HG02798 (cell line): Measurements from ENCODE around the gene MED27.
A peak's percentile ranks its signal among the peaks of the same experiment; 100 is the strongest.
"Not testable (repeated sequence)": the region's sequence is repeated elsewhere in the genome, so short reads cannot be mapped to it uniquely, and the experiment has no call there.

Experiments used
- ATAC-seq: cut with Tn5 transposase; IDR thresholded peaks from one replicate; pipeline ENCODE4 v1.9.1; 2021; ENCODE audit warnings: mild to moderate bottlenecking; ENCODE audit not compliant: unreplicated experiment, poor library complexity

MED27 gene

DNA sequence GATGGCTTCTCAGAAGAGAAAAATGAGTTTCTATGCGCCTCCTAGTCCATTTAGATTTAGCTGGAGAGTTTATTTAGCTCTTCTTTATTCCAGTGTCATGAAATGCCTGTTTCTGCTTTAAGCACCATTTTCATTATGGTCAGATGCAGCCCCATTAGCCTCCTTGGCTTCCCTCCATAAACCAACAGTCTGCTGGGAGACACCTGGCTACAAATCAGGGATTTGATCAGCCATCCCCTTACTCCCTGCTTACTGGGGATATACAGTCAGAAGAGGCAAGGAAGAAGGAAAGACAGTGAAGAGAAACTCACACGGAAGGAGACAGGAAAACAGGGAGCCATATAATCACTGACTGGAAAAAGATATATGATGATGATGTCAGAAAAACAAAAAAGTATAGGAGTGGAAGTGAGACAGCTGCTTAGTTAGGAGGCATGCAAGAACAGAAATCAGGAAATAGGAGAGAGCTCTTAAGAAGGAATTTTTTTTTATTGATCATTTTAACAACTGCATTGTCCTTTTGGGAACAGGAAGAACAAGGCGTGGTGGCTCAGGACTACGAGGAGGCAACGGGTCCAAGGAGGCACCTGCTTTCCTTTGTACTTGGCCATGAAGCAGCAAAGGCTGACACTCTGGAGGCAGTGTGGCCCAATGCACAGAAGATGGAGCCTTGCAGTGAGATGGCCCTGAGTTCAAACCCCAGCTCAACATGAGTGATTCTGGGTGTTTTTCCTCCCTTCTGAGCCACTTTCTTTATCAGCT lies 56.1 kb downstream of the MED27 start:
- no peak for ATAC-seq

DNA sequence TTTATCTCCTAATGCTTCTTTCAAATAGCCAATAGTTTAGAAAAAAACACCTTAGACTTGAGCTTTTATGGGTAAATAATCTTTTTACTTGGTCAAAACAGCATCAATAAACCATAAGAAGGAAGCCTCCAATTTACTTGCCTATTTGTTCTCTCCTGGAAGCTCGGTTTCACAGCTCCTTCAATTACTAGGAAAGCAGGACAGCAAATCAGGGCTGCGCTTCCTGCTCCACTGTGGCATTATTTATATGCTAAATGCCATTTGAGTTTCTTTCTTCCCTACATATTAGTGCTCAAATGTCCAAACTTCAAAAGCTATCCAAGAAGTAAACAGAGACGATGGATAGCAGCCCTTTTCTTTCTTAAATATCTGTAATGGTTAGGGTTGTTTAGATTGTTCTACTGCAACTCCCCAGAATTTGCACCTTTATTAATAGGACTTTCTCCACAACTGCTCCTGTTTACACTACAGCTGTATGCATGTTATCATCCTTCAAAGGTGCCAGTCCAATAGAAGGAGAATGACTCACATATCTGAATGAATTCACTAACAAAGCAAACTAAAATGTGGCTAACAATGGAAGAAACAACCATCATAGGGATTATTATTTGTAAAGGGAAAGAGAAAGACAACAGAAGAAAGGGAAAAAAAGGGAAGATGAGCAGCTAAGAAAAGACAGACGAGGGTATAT lies 58.7 kb downstream of the MED27 start:
- no peak for ATAC-seq

DNA sequence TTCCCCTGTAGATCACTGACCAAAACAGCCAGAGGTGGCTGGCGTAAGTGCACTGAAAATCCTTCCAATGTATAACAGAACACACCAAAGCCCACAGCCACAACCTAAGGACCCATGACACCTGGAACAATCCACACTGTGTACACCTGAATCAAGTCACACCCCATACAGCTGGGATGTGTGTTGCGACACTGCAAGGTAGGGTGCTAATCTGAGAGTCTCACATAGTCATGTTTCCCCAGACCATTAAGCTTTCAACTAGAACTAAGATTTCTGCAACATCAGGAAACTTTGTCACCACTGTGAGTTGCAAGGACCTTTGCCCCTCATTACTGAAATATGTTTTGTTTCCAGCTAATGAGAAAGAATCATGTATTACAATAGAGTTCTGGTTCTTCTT lies 59.4 kb downstream of the MED27 start:
- ATAC-seq, result no peak

DNA sequence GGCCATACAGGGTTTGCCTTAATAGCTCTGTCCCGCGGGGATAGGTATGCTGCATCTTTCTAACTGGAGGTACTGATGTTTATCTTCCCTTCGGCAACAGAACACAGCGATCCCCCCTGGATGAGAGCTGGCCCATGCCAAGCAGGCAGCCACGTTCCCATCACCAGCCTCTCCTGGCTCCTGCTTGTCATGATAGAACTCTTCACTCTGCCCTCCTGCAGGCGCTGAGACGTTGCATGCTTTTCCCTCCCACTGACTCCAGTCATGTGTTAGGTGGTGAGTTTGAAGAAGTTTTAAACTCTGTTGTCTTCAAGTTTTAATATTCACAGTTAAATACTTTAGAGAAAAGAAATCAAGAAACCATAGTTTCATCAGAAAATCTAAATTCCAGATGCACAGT lies 60.0 kb downstream of the MED27 start:
- ATAC-seq, result no peak

DNA sequence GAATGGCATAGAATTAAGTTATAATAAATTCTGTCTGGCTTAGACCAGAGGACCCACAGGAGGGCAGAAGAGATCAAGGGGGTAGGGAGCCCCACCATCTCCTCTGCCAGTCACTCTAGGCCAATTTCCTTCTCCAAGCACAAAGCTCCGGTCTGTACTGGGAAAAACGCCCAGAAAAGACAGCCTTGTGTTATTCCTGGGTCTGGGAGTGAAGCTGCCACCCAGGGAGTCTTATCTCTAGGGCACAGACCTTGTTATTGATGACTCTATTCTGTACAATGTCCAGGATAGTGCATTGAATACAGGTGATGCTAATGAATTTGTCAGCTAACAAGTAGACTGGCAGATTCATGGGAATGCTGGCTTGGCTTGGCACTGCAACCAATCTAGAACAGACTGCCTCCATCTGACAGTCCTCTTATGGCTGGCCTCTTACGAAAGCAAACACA lies 60.7 kb downstream of the MED27 start:
- no peak for ATAC-seq

DNA sequence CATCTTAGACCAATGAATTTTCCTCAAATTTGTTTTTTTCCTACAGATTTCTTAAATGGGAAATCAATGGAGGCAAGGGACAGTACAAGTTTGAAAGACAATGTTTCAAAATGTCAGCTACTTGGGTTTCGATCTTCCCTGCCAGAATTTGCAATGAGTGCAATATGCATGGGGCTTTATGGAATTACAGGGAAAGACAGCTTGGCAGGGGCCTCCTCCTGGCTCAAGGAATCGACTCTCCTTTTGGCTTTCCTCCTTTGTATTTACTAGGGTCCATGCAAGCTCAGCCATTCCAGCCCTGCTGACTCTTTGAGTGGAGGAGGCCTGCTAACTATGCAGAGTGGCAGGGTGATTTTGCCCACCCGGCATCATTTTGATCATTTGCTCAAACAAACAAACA lies 63.2 kb downstream of the MED27 start:
- no peak for ATAC-seq

DNA sequence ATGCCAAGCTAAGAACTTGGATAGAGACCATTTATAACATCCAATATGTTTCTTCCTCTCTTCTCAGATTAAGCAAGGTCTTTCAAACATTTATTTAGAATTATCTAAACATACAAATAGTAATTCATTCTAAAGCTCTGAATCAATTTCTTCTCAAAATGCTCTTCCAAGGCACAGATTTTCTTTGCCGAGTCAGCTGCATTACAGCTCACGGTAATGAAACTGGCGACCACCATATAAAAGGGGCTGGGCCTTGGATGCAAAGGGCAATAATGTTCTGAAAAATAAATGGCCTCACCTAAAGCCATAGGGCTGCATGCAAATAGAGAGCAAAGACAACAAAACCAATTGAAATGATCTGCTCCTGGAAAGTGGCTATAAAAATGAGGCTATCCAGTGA lies 63.8 kb downstream of the MED27 start:
- no peak for ATAC-seq

DNA sequence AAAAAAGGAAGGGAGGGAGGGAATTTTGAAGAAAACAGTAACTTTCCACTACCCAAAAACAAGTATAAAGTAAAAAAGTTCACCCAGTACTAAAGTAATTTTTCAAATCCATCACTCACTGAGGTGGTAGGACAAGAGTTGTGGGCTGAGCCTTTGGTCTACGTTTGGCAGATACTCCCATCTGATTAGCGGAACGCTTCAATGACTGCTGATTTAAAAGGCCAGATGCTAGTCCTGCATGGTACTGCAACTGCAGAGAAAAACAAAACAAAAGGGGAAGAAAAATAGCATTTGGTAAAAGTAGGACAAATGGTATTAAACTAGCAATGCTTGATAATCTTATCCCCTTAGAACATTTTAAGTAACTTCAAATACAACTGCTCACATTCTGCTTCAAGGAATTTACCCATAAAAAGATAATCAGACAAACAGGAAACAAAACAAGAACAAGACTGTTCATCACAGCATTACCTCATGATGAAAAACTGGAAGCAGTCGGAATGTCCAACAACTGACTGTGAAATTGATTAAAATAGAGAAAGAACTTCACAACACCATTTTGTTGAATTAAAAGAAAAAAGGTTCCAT lies 65.4 kb downstream of the MED27 start:
- no peak for ATAC-seq

DNA sequence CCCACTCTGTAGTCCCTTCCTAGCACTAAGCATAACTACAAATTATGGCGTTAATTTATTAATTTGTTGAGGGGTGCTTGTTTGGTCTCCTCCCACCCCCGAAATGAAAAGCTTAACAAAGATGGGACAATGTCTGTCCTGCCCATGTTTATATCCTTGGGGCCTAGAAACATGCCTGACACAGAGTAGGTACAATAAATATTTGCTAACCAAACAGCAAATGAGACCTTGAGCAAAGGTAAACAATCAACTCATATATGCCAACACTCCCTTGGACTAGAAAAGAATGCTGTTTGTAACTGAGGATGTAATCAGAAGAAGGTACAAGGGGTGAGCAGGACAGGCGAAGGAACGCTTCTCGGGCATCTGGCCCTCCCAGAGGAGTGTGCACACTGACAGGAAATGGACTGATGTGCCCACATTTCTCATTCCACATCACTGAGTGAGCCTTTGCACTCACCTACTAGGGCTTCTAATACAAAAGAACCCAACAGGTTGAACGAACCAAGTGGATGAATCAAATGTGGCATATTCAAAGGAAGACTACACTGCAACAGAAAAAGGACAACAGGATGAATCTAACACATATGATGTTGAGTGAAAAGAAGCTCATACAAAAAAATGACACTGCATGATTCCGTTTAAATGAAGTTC lies 66.8 kb downstream of the MED27 start:
- no peak for ATAC-seq

DNA sequence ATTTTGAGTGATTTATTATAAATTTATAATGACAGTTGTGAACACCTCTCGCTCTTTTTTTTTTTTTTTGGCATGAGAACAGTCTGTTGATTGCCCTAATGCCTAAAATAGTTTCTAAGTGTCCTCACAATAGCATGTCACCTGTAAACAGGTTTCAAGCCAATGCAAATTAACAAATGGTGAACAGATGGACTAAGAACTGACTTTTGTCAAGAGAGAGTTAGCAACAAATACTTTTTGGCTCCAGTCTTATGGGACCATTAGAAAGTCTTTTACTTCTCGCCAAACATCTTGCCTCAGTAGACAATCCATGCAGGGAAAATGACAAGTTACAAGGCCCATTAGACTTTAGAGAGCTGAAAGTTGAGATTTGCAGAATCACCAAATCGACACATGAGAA lies 67.8 kb downstream of the MED27 start:
- ATAC-seq, result no peak

DNA sequence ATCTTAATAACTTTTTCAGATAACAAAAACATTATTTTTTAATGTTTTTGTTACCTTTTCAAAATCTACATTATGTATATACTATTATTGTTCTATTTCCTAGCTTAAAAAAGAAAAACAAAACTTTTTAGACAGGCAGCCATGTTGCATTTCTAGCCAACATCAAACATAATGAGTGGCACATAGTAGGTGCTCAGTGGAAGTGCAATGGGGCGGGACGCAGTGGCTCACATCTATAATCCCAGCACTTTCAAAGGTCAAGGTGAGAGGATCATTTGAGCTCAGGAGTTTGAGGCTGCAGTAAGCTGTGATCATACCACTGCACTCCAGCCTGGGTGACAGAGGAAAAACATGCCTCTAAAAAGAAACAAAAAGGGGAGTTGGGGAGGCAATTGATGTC lies 68.4 kb downstream of the MED27 start:
- ATAC-seq, result no peak

DNA sequence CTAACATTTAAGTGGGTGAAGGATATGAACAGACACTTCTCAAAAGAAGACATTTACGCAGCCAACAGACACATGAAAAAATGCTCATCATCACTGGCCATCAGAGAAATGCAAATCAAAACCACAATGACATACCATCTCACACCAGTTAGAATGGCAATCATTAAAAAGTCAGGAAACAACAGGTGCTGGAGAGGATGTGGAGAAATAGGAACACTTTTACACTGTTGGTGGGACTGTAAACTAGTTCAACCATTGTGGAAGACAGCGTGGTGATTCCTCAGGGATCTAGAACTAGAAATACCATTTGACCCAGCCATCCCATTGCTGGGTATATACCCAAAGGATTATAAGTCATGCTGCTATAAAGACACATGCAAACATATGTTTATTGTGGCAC lies 69.5 kb downstream of the MED27 start:
- not testable (repeated sequence) for ATAC-seq

DNA sequence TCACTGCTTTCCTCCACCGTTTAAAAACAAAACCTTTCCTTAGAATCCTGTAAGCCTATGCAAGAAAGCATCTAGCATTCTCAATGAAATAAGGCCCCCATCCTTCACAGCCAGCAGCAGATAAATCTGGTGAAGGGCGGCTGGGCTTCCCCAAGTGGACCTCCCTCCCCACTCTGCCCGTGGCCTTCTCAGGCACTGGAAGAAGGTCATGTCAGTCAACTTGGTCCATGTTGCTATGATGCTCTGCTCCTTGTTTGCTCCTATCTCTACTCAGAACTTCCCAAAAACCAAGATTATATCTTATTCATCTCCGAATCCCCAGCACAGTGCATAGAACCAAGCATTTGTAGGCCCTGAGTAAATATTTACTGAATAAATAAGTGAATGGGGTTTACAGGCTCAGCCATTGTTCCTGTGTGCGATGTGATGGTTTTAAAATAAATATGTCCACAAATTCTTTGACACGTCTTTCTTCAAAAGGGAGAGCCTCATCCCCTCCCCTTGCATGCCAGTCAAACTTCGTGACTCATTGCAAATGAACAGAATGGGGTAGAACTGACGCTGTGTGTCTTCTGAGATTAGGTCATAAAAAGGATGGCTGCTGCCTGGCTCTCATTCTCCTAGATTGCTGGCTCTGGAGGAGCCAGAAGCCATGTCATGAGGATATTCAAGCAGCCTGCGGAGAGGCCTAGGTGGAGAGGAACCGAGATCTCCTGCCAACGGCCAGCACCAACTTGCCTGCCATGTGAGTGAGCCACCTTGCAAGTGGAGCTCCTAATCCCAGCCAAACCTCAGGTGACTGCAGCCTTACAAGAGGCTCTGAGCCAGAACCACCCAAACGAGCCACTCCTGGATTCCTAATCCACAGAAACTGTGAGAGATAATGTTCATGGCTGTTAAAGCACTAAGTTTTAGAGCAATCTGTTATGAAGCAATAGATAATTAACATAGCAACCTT lies 70.5 kb downstream of the MED27 start:
- ATAC-seq, result no peak

DNA sequence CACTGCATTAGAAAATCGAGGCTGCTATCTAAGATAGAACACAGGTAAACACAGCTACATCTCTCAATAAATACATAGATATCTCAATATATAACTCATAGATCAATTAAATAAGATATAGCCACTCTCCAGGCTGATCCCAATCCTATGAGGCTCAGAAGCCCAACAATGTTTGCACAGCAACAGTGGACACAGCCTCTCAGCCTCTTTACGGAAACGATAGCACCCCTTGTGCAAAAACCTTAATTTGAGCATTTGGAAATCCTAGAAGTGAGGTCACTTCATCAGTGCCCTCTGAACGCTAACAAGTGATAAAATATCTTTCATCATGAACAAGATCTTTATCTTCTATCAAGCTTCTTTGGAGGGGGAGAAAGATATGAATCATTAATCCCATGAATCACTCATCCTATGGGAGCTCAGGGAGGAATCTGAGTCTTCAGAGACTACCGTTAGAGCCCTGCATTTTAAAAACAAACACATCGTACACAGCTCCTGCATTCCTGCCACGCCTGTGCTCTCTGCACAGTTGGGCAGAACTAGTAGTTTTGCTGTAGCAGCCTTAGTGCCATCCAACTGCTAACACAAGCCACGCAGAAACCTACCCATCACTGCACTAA lies 71.4 kb downstream of the MED27 start:
- no peak for ATAC-seq

DNA sequence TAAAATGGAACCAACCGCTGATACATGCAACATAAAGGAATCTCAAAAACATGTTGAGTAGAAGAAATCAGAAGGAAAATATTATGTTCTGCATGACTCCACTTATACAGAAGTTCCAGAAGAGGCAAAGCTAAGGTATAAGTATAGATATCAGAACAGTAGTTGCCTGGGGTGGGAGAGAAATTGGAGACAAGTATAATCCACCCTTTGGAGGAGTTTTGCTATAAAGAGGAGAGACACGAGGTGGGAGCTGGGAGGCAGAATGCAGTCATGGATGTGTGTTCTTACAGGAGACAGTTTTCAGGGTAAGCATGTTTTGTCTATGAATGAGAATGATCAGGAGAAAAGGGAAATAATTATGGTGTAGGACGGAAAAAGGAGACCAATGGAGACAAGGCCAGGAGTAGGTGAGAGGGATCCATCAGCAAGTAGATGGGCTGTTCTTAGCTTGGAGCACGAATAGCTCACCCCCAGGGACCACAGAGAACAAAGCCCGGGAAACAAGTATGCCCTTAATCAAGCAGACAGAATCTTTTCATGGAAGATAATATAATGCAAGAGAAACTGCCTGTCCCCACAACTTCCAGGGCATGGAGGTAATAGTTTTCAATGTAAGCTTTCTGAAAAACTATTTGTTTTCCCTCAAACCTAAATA lies 72.2 kb downstream of the MED27 start:
- peak; percentile 3 for ATAC-seq

DNA sequence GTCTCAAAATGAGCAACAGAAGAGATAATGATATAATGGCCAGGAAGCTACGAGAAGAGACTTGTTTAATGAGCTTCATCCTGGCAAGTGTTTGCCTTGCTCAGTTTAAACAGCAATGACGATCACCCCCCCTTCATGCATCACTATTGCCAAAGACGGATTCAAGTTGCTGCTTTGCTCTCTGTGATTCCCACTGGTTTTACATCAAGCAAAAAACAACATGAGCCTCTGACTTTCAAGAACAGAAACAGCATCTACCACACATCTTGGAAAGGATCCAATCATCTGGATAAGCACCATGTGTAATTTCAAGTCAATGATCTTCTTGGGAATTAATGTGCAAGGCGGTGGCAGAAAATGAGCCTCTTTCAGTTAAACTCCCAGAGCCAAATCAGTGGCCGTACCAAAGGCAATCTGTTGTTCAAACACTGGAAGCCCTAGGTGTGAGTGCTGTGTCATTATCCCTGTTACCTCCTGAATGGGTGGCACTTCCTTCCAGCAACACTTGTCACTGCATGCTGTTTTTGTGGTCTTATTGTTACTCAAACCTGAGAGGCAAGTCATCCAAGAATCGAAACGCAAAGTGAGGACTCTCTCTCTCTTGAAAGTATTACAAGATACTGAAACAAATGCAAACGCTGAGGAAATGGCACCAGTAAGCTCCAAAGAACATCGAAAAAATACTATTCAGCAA lies 72.8 kb downstream of the MED27 start:
- ATAC-seq, result peak; percentile 66

DNA sequence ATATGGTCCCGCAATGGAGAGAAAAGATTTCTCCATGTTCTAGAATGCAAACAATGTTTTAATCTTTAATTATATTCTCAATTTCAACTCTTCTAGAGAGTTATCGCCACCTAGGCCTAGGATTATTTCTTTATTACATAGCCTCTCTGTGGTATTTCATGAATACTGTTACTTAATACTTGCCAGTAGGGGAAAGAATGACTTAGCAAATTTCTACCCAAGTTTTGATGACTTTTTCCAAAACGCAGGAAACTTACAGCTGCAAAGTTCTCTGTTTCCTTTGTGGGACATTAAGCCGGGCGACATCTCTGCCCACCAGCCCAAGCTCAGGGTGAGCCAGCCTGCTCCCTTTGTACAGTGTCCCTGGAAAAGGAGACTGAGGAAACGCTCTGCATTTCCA lies 73.8 kb downstream of the MED27 start:
- ATAC-seq, result no peak

DNA sequence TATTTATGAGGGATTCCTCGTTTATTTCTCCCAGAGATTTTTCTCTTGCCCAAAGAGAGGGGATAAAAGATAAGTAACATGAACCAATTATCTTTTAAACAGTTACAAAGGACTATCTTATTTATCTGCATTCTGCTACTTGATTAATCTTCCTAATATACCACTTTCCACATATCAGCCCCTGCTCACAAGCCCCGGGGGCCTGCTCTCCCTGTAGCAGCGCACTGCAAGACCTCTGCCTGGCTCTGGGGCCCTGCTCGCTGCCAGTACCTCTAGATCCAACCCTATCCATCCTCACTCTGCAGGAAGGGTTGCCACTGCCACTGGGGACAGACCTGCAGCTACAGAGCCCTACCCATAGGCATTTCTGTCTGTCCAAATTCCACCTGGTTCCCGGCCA lies 75.3 kb downstream of the MED27 start:
- no peak for ATAC-seq

DNA sequence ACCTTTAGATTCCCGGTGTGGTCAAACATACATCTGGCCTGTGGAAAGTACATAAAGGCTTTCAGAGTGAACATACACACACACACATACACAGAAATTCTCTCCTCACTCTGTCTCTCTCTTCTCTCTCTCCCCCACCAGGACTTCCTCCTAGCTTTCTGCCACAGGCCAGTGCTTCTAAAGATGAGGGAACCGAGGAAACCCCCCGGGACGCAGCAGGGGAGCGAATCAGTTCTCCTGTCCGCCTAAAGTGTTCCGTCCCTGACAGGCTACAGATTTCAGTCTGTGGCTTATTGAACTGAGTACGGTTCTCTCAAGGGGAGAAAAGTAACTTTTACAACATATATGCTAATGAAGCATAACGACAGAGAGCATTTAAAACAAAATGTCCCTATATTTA lies 75.8 kb downstream of the MED27 start:
- ATAC-seq, result no peak
